ENCODE measurements around the gene DSEL. TPM values are rescaled to one million over a fixed set of nuclear protein-coding genes. Genes with fewer than 3 reads are reported as not detected.

Gene DSEL
- total and polyA plus RNA-seq, 2 donors from 2014 or later: 1.9 to 6.4 TPM

DNA sequence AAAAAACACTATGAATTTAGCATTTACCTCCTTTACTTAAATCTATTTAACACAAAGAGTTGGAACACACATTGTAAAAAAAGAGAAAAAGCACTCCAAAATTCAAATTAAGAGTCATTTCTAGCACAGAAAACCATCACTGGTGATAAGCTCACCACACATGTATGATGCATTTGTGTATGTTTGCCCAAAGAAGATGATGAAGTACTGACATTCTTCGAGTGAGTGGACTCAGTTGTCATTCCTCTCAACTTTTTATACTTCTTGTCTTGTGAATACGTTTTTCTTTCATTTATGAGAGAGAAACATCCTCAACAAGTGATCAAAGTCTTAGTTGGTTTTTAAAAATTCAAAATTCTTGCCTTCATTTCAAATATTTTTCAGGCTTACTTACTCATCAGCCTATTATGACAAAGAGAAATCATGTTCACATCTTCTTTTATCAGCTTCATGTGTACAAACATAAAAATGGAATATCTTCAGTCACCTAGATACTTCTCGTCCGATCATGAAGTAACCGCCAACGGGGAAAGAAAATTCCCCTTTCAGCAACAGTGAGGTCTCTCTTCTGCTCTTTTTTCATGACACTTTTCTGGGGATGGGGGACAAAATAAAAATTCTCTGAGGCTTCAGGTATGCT, 1.5 kb downstream of the DSEL start:
- peak overlapping the region in 1 of 3 donors; percentile 42 for H3K9ac ChIP-seq (ENCODE audit: low read length in 3 of 3)
- intact Hi-C loops (cut with DNase I): no loop called here

DNA sequence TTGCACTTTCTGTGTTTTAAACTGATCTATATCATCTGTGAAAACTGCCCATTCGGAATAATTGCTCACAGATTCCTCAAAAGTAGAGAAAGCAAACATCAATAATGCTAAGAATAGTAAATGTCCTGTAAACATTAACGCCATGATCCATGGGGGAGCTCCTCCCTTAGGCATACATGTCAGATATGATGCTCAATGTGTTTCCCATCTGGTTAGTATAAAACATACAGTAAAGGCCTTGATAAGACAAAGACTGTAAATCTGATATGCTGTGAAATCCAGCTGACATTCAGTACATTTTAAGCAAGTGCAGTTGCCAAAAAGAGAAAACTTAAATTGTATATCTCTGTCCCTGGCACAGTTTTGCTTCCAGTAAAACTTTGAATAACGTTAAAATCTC, 2.1 kb downstream of the DSEL start:
- peaks cover 0 to 3% (median 0%) of the 10 kb centered on the region in 3 donors for H3K4me1 ChIP-seq (ENCODE audit: control insufficient read depth in 2 of 3, insufficient read depth in 2 of 3, low read depth in 1 of 3, low read length in 3 of 3)
- no peak overlapping the region for H3K27ac ChIP-seq (ENCODE audit: low read depth in 2 of 2, low read length in 2 of 2)
- DNase-seq: no peak
- no peak overlapping the region for H3K9ac ChIP-seq (ENCODE audit: low read length in 3 of 3)
- intact Hi-C loops (cut with DNase I): no loop called here
- no peaks in the 10 kb centered on the region for H3K36me3 ChIP-seq (ENCODE audit: control insufficient read depth in 2 of 3, insufficient read depth in 3 of 3, low read length in 3 of 3)
- H3K27me3 ChIP-seq (ENCODE audit: control insufficient read depth, insufficient read depth, low read length): no peaks in the 10 kb centered on the region
- peak overlapping the region in 2 of 3 donors; percentile 58 to 79 for H3K4me3 ChIP-seq (ENCODE audit: low read length in 3 of 3)
- FAIRE-seq: no peak
- no peaks in the 10 kb centered on the region for H3K9me3 ChIP-seq (ENCODE audit: control insufficient read depth in 2 of 3, insufficient read depth in 1 of 3, low read length in 3 of 3)
- TF ChIP-seq, protein P1, sequence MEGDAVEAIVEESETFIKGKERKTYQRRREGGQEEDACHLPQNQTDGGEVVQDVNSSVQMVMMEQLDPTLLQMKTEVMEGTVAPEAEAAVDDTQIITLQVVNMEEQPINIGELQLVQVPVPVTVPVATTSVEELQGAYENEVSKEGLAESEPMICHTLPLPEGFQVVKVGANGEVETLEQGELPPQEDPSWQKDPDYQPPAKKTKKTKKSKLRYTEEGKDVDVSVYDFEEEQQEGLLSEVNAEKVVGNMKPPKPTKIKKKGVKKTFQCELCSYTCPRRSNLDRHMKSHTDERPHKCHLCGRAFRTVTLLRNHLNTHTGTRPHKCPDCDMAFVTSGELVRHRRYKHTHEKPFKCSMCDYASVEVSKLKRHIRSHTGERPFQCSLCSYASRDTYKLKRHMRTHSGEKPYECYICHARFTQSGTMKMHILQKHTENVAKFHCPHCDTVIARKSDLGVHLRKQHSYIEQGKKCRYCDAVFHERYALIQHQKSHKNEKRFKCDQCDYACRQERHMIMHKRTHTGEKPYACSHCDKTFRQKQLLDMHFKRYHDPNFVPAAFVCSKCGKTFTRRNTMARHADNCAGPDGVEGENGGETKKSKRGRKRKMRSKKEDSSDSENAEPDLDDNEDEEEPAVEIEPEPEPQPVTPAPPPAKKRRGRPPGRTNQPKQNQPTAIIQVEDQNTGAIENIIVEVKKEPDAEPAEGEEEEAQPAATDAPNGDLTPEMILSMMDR (IDR thresholded peaks at IDR 0.05; ENCODE audit: borderline replicate concordance, extremely low read depth, insufficient read depth): no peak

More for the DNA sequence above, 1.5 kb downstream of the DSEL start:
- no peak for FAIRE-seq
- H3K4me1 ChIP-seq (ENCODE audit: control insufficient read depth in 2 of 3, insufficient read depth in 2 of 3, low read depth in 1 of 3, low read length in 3 of 3): peaks cover 0 to 3% (median 0%) of the 10 kb centered on the region in 3 donors
- no peaks in the 10 kb centered on the region for H3K27me3 ChIP-seq (ENCODE audit: control insufficient read depth, insufficient read depth, low read length)
- H3K4me3 ChIP-seq (ENCODE audit: low read length in 3 of 3): peak overlapping the region; percentile 58 to 79 (median 75)
- H3K27ac ChIP-seq (ENCODE audit: low read depth in 2 of 2, low read length in 2 of 2): no peak overlapping the region
- DNase-seq: peak in 1 of 5 donors; percentile 5
- H3K36me3 ChIP-seq (ENCODE audit: control insufficient read depth in 2 of 3, insufficient read depth in 3 of 3, low read length in 3 of 3): no peaks in the 10 kb centered on the region
- TF ChIP-seq, protein P1 (IDR thresholded peaks at IDR 0.05; ENCODE audit: borderline replicate concordance, extremely low read depth, insufficient read depth): no peak
- H3K9me3 ChIP-seq (ENCODE audit: control insufficient read depth in 2 of 3, insufficient read depth in 1 of 3, low read length in 3 of 3): no peaks in the 10 kb centered on the region

DNA sequence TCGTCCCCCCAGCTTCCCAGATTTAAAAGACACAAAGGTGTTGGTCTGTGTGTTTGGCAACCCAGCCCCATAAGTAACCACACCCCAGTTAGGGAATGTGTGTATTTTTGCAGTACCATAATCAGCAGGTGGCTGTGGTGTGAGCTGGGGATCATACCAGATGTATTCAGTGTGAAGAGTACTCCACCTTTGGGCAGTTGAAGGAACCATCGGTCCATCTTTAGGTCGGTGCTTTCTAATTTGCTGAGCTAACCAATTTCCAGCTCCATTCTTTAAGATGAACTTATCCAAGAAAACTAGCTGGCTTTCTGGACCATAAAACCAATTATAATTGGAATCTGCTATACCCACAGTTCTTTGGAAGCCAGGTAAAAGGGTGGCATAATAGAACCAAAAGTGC, 3.2 kb downstream of the DSEL start:
- Histone ChIP-seq H3K27ac (ENCODE audit: low read depth in 2 of 2, low read length in 2 of 2) (no peak overlapping the region), H3K4me3 (ENCODE audit: low read length in 3 of 3) (no peak overlapping the region), H3K27me3 (ENCODE audit: control insufficient read depth, insufficient read depth, low read length) (no peaks in the 10 kb centered on the region), H3K9ac (ENCODE audit: low read length in 3 of 3) (no peak overlapping the region), H3K4me1 (ENCODE audit: control insufficient read depth in 2 of 3, insufficient read depth in 2 of 3, low read depth in 1 of 3, low read length in 3 of 3) (peaks cover 0 to 3% (median 0%) of the 10 kb centered on the region in 3 donors), H3K9me3 (ENCODE audit: control insufficient read depth in 2 of 3, insufficient read depth in 1 of 3, low read length in 3 of 3) (no peaks in the 10 kb centered on the region), H3K36me3 (ENCODE audit: control insufficient read depth in 2 of 3, insufficient read depth in 3 of 3, low read length in 3 of 3) (no peaks in the 10 kb centered on the region)
- intact Hi-C loops (cut with DNase I): no loop called here
- FAIRE-seq: no peak
- TF ChIP-seq, protein P1 (IDR thresholded peaks at IDR 0.05; ENCODE audit: borderline replicate concordance, extremely low read depth, insufficient read depth): no peak
- no peak for DNase-seq
